ENCODE results near the gene CACNA1D.

CACNA1D gene

DNA sequence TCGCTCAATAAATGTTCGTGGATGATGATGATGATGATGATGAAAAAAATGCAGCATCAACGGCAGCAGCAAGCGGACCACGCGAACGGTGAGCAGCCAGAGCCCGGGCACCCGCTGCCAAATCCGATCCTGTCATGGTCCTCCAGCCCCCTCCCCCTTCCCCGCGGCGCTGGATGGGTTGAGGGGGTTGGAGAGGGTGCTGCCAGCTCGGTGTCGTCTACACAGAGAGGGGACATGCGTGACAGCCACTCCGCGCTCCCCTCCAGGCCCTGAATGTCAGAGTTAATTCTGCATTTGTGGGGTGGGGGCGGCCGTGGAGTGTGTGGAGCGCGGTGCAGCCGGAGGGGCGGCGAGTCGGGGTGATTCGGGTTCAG is 722 bp downstream of the CACNA1D start:
- Histone ChIP-seq H3K36me3 (ENCODE audit: low read length) (no peaks in the 10 kb centered on the region), H2AFZ (ENCODE audit: low read depth, low read length, severe bottlenecking) (no peak overlapping the region), H4K20me1 (ENCODE audit: low read depth, low read length) (no peaks in the 10 kb centered on the region), H3K9me2 (replicated peaks; ENCODE audit: insufficient read depth, low read length) (no peaks in the 10 kb centered on the region), H3K79me2 (ENCODE audit: insufficient read depth, low read length) (no peaks in the 10 kb centered on the region), H3K4me2 (ENCODE audit: low read depth, low read length, poor library complexity, severe bottlenecking) (no peak overlapping the region), H3K9me3 (ENCODE audit: insufficient read depth, low read length) (no peaks in the 10 kb centered on the region), H3K9ac (ENCODE audit: low read length) (no peak overlapping the region), H3K27ac (ENCODE audit: low read depth, low read length) (no peak overlapping the region), H3K4me3 (ENCODE audit: insufficient read depth, low read length, poor library complexity, severe bottlenecking) (no peak overlapping the region), H3F3A (ENCODE audit: insufficient read depth) (no peaks in the 10 kb centered on the region), H3K27me3 (ENCODE audit: low read length) (no peaks in the 10 kb centered on the region)
- no peak for TF ChIP-seq EZH2phosphoT487 (conservative IDR thresholded peaks at IDR 0.05; ENCODE audit: low read length)
- TF ChIP-seq, protein P1, sequence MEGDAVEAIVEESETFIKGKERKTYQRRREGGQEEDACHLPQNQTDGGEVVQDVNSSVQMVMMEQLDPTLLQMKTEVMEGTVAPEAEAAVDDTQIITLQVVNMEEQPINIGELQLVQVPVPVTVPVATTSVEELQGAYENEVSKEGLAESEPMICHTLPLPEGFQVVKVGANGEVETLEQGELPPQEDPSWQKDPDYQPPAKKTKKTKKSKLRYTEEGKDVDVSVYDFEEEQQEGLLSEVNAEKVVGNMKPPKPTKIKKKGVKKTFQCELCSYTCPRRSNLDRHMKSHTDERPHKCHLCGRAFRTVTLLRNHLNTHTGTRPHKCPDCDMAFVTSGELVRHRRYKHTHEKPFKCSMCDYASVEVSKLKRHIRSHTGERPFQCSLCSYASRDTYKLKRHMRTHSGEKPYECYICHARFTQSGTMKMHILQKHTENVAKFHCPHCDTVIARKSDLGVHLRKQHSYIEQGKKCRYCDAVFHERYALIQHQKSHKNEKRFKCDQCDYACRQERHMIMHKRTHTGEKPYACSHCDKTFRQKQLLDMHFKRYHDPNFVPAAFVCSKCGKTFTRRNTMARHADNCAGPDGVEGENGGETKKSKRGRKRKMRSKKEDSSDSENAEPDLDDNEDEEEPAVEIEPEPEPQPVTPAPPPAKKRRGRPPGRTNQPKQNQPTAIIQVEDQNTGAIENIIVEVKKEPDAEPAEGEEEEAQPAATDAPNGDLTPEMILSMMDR (IDR thresholded peaks at IDR 0.05; ENCODE audit: insufficient read depth, low read length, poor library complexity, severe bottlenecking), result no peak

DNA sequence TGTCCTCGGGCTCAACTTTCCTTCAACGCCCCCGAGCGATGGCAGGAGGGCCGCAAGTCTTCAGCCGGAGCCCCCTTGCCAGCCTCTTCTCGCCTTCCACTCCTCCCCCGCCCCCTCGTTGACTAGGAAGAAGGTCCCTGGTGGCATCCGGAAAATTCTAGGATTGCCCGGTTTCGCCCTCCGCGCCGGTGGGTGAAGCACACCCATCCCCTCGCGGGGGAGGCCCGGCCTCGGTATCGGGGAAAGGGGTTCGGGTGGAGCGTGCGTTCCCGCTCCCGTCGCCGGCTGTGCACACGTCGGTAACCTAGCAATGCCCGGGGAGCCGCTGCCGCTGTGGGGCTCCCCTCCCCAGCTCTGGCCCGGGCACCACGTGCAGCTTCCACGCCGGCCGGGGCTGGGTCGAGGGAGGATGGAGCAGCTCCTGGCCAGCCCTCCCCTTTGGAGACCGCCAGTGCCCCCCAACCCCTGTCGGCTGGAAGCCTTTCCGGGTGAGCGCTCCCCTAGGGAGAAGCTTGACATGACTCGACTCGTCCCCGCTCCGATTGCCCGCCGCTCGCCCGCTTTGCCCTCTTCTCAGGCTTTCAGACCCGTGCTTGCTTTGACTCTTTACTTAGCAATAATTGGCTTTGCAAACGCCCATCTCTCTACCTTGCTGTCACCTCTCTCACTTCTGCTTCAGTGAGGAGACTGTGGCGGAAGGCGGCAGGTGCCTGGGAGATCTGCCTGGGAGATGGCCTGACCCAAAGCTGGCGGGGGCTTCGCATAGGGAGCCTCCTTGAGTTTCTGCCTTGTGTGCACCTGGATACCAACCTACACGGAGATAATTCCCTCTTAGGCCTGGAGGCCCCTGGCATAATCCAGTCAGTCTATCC is 1.3 kb downstream of the CACNA1D start:
- TF ChIP-seq EZH2phosphoT487 (conservative IDR thresholded peaks at IDR 0.05; ENCODE audit: low read length), result no peak
- TF ChIP-seq, protein P1 (IDR thresholded peaks at IDR 0.05; ENCODE audit: insufficient read depth, low read length, poor library complexity, severe bottlenecking), result no peak
- Histone ChIP-seq H3K4me3 (ENCODE audit: insufficient read depth, low read length, poor library complexity, severe bottlenecking) (no peak overlapping the region), H3K27ac (ENCODE audit: low read depth, low read length) (no peak overlapping the region), H3K4me2 (ENCODE audit: low read depth, low read length, poor library complexity, severe bottlenecking) (no peak overlapping the region), H3K9me2 (replicated peaks; ENCODE audit: insufficient read depth, low read length) (no peaks in the 10 kb centered on the region), H3K79me2 (ENCODE audit: insufficient read depth, low read length) (no peaks in the 10 kb centered on the region), H3K9ac (ENCODE audit: low read length) (no peak overlapping the region), H3K9me3 (ENCODE audit: insufficient read depth, low read length) (no peaks in the 10 kb centered on the region), H3F3A (ENCODE audit: insufficient read depth) (no peaks in the 10 kb centered on the region), H3K27me3 (ENCODE audit: low read length) (no peaks in the 10 kb centered on the region), H2AFZ (ENCODE audit: low read depth, low read length, severe bottlenecking) (no peak overlapping the region), H4K20me1 (ENCODE audit: low read depth, low read length) (no peaks in the 10 kb centered on the region), H3K36me3 (ENCODE audit: low read length) (no peaks in the 10 kb centered on the region)

DNA sequence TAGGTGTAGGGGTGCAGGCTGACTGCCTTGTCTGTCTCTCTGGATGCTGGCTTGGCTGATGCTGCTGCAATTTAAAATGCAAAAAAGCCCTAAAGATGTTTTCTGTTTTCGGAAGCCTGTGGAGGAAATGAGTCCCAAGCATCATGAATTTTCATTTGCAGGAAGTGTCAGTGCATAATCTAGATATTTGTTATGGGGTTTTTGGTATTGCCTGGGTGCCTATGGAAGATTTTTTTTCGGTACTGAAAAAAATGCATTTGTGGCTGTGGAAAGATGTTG is 1.9 kb downstream of the CACNA1D start:
- Histone ChIP-seq H3K9me3 (ENCODE audit: insufficient read depth, low read length) (no peaks in the 10 kb centered on the region), H3K9me2 (replicated peaks; ENCODE audit: insufficient read depth, low read length) (no peaks in the 10 kb centered on the region), H3F3A (ENCODE audit: insufficient read depth) (no peaks in the 10 kb centered on the region), H2AFZ (ENCODE audit: low read depth, low read length, severe bottlenecking) (no peak overlapping the region), H3K27ac (ENCODE audit: low read depth, low read length) (no peak overlapping the region), H3K36me3 (ENCODE audit: low read length) (no peaks in the 10 kb centered on the region), H3K4me3 (ENCODE audit: insufficient read depth, low read length, poor library complexity, severe bottlenecking) (no peak overlapping the region), H3K4me2 (ENCODE audit: low read depth, low read length, poor library complexity, severe bottlenecking) (no peak overlapping the region), H3K79me2 (ENCODE audit: insufficient read depth, low read length) (no peaks in the 10 kb centered on the region), H3K27me3 (ENCODE audit: low read length) (no peaks in the 10 kb centered on the region), H3K9ac (ENCODE audit: low read length) (no peak overlapping the region), H4K20me1 (ENCODE audit: low read depth, low read length) (no peaks in the 10 kb centered on the region)
- TF ChIP-seq, protein P1 (IDR thresholded peaks at IDR 0.05; ENCODE audit: insufficient read depth, low read length, poor library complexity, severe bottlenecking), result no peak
- TF ChIP-seq EZH2phosphoT487 (conservative IDR thresholded peaks at IDR 0.05; ENCODE audit: low read length), result no peak

All from SU-DHL-6 (cell line).